Erythroblast (primary cell): Measurements from ENCODE around the gene PRSS56.

Experiments
- GATA1 ChIP-seq: IDR thresholded peaks from 2 replicates; pipeline ENCODE4 v1.6.1; 2011; ENCODE audit warnings: low read depth, mild to moderate bottlenecking, control low read depth, low read length, moderate library complexity
- POLR2A ChIP-seq: IDR thresholded peaks from 2 replicates; pipeline ENCODE4 v1.6.1; 2011; ENCODE audit warnings: mild to moderate bottlenecking, low read length

DNA sequence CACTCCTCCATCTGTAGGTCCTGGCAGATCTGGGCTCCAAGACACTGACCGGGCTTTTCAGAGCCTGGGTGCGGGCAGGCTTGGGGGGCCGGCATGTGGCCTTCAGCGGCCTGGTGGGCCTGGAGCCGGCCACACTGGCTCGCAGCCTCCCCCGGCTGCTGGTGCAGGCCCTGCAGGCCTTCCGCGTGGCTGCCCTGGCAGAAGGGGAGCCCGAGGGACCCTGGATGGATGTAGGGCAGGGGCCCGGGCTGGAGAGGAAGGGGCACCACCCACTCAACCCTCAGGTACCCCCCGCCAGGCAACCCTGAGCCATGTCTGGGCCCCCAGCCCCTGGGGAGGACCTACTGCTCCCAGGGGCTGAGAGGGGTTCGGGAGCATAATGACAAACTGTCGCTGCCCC, 5.0 kb downstream of the PRSS56 start:
- TF ChIP-seq POLR2A, result no peak
- no peak for TF ChIP-seq GATA1
